Activated T-helper 17 cell treated with anti-CD3 and anti-CD28 coated beads, Interleukin-2, amount 50 U/mL, for 72 hours (primary cell): Measurements from ENCODE around the gene GULP1. TPM values are rescaled to one million over a fixed set of nuclear protein-coding genes. Genes with fewer than 3 reads are reported as not detected.

Source experiments
- ATAC-seq: fragments of 150-1000 bp; cut with Tn5 transposase; replicated peaks from 2 replicates; pipeline ENCODE4 v1.10.0; 2021; ENCODE audit warnings: mild to moderate bottlenecking, moderate library complexity
- H3K27ac Mint-ChIP-seq: one replicate; pipeline ENCODE4 v1.8.0; 2022; ENCODE audit warnings: mixed read lengths
- H3K27me3 Mint-ChIP-seq: one replicate; pipeline ENCODE4 v1.8.0; 2022; ENCODE audit warnings: mixed read lengths
- H3K36me3 Mint-ChIP-seq: one replicate; pipeline ENCODE4 v1.8.0; 2022; ENCODE audit warnings: low read depth, mild to moderate bottlenecking, mixed read lengths
- H3K4me1 Mint-ChIP-seq: one replicate; pipeline ENCODE4 v1.8.0; 2022; ENCODE audit warnings: mixed read lengths
- H3K4me3 Mint-ChIP-seq: one replicate; pipeline ENCODE4 v1.8.0; 2022; ENCODE audit warnings: mild to moderate bottlenecking, mixed read lengths
- H3K9me3 Mint-ChIP-seq: one replicate; pipeline ENCODE4 v1.8.0; 2022; ENCODE audit warnings: mixed read lengths
- total RNA-seq, 2 donors: library from RNA; stranded (reverse); gene quantifications; one replicate each; pipeline ENCODE4 v1.2.3, GENCODE V29; 2022

GULP1 gene
- total RNA-seq, 2 donors from 2014 or later: not detected

DNA sequence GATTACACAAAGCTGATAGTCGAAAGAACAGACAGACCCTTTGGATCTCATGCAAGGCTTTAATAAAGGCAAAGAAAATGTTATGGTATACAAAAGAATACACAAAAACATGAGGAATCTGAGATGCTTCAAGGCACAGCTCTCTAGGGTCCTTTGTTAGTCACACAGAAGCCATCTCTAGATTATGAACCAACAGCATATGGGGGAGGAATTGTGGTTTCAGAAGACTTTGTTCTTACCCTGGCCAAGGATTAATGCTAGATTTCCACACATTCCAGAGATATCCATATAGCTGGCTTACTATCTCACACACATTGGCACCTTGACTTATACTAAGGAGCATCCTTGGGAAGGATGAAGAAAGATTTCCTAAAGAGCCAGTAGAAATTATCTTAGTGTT, 206.1 kb downstream of the GULP1 start:
- Mint-ChIP-seq H3K36me3 (no peaks in the 10 kb centered on the region), H3K4me1 (no peaks in the 10 kb centered on the region), H3K27ac (no peak overlapping the region), H3K27me3 (peaks cover 11% of the 10 kb centered on the region), H3K9me3 (no peaks in the 10 kb centered on the region), H3K4me3 (no peak overlapping the region)
- no peak for ATAC-seq

DNA sequence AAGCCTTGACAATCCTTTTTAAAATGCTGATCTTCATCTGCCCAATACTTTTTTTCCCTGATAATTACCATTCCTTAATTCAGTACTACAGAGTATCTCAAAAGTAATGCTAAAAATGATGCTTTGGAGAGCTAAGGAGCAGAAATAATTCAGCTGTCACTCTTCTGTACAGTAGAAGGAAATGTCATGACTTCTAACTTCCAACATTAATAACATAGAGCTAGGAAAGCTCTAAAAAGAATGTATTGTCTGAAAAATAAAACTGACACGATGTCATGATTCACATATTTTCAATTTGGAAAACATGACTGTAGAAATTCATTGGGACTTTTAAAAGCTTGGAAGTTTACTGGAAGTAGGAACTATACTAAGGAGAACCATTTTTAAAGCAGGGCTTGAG, 212.3 kb downstream of the GULP1 start:
- no peaks in the 10 kb centered on the region for H3K4me1 Mint-ChIP-seq
- H3K36me3 Mint-ChIP-seq: no peaks in the 10 kb centered on the region
- H3K9me3 Mint-ChIP-seq: no peaks in the 10 kb centered on the region
- H3K27ac Mint-ChIP-seq: no peak overlapping the region
- H3K27me3 Mint-ChIP-seq: peaks cover 6% of the 10 kb centered on the region
- no peak overlapping the region for H3K4me3 Mint-ChIP-seq
- no peak for ATAC-seq

DNA sequence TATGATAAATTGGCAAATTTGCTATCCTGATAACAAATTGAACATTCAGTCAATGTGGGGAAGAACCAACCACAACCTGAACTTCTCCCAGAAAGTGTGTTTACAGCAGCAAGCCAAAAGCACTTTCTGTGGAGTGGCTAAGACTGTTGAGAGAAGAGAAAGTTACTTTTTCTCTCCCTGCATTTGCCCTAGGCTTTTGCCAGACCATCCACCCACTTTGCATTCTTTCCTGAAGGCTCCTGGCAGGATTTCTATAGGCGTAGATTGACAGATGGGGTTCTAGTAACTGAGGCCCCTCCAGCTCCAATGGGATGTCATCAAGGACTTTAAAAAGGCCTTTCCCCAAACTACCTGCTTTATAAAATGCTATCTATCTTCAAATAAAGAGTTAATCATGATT, 215.2 kb downstream of the GULP1 start:
- no peak overlapping the region for H3K4me3 Mint-ChIP-seq
- ATAC-seq: no peak
- H3K4me1 Mint-ChIP-seq: no peaks in the 10 kb centered on the region
- H3K9me3 Mint-ChIP-seq: no peaks in the 10 kb centered on the region
- no peaks in the 10 kb centered on the region for H3K36me3 Mint-ChIP-seq
- no peak overlapping the region for H3K27ac Mint-ChIP-seq
- peaks cover 6% of the 10 kb centered on the region for H3K27me3 Mint-ChIP-seq

DNA sequence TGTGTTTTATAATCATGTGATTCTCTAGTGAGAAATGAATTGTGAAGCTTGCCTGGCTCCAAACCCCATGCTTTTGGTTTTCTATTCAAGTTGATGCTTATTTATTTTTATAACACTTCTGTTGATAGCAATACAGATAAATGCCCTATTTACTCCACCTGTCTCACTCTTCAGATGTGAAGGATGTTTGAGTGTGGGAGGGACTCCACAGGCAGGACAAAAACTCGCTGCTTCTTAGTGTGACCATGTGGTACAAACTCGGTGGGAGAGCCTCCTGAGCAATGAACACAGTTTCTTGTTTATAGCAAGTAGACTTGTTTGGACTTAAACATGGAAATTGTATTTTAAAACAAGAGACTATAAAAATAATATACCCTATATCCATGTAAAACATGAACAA, 219.7 kb downstream of the GULP1 start:
- H3K27me3 Mint-ChIP-seq: no peaks in the 10 kb centered on the region
- no peak overlapping the region for H3K4me3 Mint-ChIP-seq
- ATAC-seq: no peak
- H3K27ac Mint-ChIP-seq: no peak overlapping the region
- H3K4me1 Mint-ChIP-seq: no peaks in the 10 kb centered on the region
- H3K9me3 Mint-ChIP-seq: no peaks in the 10 kb centered on the region
- no peaks in the 10 kb centered on the region for H3K36me3 Mint-ChIP-seq

DNA sequence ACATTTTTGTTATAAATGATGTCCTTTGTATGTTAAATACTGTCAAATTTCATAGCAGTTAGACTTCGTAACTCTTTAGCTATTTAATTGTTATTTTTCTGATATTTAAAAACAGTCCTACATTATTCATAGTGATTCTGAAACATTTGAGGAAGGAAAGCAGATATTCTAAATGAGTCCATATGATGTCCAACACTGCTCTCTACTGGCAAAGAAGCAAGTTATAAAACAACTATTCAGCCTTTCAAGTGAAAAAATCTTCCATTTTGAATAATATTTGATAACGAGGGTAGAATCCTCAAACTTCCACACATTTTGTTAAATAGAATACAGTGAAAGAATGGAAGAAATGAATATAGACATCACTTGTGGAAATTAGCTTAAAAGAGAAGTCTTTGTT, 220.8 kb downstream of the GULP1 start:
- no peaks in the 10 kb centered on the region for H3K9me3 Mint-ChIP-seq
- ATAC-seq: no peak
- H3K4me3 Mint-ChIP-seq: no peak overlapping the region
- no peaks in the 10 kb centered on the region for H3K36me3 Mint-ChIP-seq
- no peaks in the 10 kb centered on the region for H3K4me1 Mint-ChIP-seq
- H3K27ac Mint-ChIP-seq: no peak overlapping the region
- no peaks in the 10 kb centered on the region for H3K27me3 Mint-ChIP-seq

DNA sequence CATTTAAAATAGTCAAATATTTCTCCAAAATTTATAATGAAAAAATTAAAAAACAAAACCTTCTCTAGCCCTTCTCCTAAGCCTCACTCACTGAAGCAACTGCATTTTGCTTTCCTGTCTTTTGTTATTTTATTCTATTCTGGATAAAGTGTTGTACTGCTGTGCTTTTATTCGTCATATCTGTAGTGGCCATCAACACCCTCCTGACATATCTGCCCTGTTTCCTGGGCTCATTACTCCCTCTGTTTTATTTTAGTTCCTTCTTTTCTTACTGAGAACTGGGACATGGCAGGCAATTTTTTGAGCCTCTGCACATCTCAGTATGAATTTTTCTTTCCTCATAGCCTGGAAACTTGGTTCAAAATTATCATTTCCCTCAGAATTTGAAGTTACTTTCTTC, 224.2 kb downstream of the GULP1 start:
- Mint-ChIP-seq H3K27me3 (peaks cover 4% of the 10 kb centered on the region), H3K4me1 (no peaks in the 10 kb centered on the region), H3K9me3 (no peaks in the 10 kb centered on the region), H3K27ac (no peak overlapping the region), H3K36me3 (no peaks in the 10 kb centered on the region), H3K4me3 (no peak overlapping the region)
- no peak for ATAC-seq

DNA sequence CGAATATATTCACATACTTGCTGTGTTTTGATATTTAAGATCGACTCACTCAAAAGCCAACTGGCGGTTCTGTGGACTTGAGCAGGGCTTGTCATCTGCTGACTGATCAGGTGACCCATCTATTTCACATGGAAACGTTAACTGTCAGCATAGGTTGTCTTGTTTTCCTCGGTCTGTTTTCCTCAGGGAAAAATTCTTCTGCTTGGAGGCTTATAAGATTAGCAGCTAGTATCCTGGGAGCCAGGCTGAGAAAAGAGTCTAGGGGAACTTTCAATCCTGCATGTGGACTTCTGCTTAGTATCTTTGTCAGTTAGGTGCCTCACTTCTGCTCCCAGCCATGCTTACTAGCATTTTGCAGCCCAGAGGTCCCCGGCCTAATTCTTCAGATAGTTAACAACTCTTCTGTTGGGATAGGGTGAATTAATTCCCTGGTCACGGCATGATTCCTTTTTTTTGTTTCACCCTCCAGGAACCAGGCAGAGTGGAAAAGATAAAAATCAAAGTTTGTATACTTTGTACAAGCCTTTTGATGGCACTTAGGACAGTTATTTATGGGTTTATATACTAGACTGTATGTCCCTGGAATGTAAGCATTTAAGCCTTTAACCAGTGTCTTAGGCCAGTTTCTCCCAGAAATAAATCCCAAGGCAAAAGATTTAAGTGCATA, 226.0 kb downstream of the GULP1 start:
- H3K9me3 Mint-ChIP-seq: no peaks in the 10 kb centered on the region
- H3K36me3 Mint-ChIP-seq: no peaks in the 10 kb centered on the region
- no peak overlapping the region for H3K4me3 Mint-ChIP-seq
- H3K27me3 Mint-ChIP-seq: peaks cover 4% of the 10 kb centered on the region
- no peak overlapping the region for H3K27ac Mint-ChIP-seq
- H3K4me1 Mint-ChIP-seq: no peaks in the 10 kb centered on the region
- no peak for ATAC-seq

DNA sequence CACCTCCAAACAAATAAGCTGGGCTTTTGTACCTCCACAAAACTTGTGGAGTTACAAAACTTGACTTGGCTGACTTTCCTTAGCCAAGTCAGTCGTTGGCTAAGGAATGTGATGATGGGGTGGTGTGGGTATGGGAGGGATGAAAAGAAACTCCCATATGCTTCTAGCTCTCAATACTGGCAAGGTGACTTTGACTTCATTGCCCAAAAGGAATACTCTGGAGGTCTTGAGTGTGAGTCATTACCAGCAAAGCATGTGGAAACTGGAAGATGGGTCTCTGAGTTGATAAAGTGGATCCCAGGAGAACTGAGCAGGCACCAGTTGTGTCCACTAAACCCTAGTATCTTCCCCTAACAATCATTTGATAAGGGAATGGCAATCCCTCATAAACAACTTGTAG, 226.7 kb downstream of the GULP1 start:
- Mint-ChIP-seq H3K4me3 (no peak overlapping the region), H3K27ac (no peak overlapping the region), H3K9me3 (no peaks in the 10 kb centered on the region), H3K36me3 (no peaks in the 10 kb centered on the region), H3K27me3 (peaks cover 4% of the 10 kb centered on the region), H3K4me1 (no peaks in the 10 kb centered on the region)
- ATAC-seq: no peak

DNA sequence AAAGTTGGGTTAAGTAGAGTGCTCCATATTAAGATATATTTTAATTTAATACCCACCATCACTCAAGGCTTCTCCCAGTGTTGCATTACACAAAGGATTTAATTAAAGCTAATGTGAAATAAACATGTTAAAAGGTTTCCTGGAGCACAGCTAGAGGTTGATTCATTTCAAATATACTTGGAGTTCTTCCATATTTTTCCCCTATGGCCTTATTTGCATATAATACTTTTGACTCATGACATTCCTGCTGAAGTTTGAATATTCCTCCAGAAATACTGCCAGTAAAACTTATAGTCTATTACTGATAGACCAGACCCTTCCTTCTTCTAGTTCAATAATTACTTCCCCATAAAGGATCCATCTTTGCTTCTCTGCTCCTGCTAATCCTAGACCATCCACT, 227.5 kb downstream of the GULP1 start:
- H3K4me1 Mint-ChIP-seq: no peaks in the 10 kb centered on the region
- peaks cover 4% of the 10 kb centered on the region for H3K27me3 Mint-ChIP-seq
- no peaks in the 10 kb centered on the region for H3K36me3 Mint-ChIP-seq
- no peak overlapping the region for H3K4me3 Mint-ChIP-seq
- H3K9me3 Mint-ChIP-seq: no peaks in the 10 kb centered on the region
- no peak for ATAC-seq
- no peak overlapping the region for H3K27ac Mint-ChIP-seq

DNA sequence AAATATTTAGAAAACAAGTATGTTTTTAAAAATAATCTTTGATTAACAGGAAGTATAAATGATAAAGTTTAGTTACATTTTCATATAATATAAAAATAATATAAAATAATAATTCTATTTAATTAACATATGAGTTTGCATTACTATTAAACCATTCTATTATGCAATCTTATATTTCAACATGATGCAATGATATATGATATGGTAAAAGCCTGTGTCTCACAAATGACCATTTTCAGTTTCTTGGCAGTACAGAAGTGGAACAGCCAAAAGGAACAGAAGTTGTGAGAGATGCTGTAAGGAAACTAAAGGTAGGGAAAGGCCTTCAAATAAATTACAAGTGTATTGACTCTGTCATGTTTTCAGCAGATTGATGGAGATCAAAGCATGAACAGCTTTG, 230.8 kb downstream of the GULP1 start:
- Mint-ChIP-seq H3K4me3 (no peak overlapping the region), H3K4me1 (no peaks in the 10 kb centered on the region), H3K36me3 (no peaks in the 10 kb centered on the region), H3K27me3 (peaks cover 4% of the 10 kb centered on the region), H3K27ac (no peak overlapping the region), H3K9me3 (no peaks in the 10 kb centered on the region)
- ATAC-seq: no peak

DNA sequence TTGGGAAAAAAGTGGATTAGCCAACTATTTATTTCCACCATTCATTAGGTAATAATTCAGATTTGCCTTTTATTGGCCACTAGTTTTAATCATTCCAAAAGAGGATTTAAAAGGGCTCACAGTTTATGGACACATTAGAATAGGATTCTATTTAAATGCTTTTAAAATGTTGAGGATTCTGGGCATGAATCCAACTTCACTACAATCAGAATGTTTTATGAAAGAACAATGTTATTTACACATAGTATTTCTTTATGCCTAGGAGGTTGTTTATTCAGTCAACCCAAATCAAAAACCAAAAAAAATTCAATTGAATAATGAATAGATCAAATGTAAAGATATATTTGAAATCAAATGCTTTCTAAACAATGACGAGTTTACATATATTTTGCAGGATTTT, 232.2 kb downstream of the GULP1 start:
- Mint-ChIP-seq H3K27ac (no peak overlapping the region), H3K36me3 (no peaks in the 10 kb centered on the region), H3K27me3 (peaks cover 4% of the 10 kb centered on the region), H3K4me1 (no peaks in the 10 kb centered on the region), H3K4me3 (no peak overlapping the region), H3K9me3 (no peaks in the 10 kb centered on the region)
- ATAC-seq: no peak

DNA sequence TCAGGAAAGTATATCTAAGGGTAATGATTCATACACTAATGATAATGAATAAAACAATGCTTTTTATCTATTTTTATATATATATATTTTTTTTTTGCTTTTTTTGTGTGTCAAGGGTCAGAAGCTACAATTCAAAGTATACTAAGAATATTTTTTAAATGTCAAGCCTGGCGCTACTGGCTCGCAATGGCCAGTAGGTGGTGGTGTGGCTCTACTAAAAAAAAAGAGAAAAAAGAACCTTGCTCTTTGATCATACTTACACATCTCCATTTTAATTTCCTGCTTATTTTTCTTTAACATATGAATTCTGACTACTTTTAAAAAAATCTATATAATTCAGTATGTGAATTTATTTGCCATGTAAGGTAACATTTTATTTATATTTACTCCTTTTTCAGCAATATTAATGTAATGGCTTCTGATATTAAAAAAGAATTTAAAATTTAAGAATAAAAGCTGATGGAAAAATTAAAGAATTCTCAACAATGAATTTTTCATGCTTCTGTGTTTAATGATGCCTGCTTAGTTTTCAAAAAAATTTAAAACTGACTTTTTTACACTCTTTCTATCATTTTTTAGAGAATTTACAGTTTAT, 232.9 kb downstream of the GULP1 start:
- Mint-ChIP-seq H3K9me3 (no peaks in the 10 kb centered on the region), H3K27ac (no peak overlapping the region), H3K27me3 (peaks cover 4% of the 10 kb centered on the region), H3K4me1 (no peaks in the 10 kb centered on the region), H3K4me3 (no peak overlapping the region), H3K36me3 (no peaks in the 10 kb centered on the region)
- ATAC-seq: no peak

DNA sequence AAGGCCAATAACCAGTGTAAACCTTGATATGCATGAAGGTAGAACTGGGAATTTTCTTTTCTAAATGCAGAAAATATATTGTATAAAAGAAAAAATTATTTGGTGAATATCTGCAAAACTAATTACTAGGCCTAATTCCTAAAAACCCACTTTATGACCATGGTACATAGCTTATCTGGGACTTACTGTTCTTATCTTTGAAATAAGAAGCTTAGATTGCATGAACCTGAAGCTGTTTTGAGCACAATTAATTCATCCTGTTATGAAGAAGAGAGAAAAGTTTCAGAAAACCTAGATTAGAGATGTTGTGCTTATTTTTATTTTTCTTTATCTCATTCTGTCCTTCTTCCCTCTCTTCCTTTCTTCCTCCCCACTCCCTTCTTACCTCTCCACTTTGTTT, 235.0 kb downstream of the GULP1 start:
- ATAC-seq: no peak
- Mint-ChIP-seq H3K27me3 (no peaks in the 10 kb centered on the region), H3K9me3 (no peaks in the 10 kb centered on the region), H3K4me3 (no peak overlapping the region), H3K27ac (no peak overlapping the region), H3K36me3 (no peaks in the 10 kb centered on the region), H3K4me1 (no peaks in the 10 kb centered on the region)

DNA sequence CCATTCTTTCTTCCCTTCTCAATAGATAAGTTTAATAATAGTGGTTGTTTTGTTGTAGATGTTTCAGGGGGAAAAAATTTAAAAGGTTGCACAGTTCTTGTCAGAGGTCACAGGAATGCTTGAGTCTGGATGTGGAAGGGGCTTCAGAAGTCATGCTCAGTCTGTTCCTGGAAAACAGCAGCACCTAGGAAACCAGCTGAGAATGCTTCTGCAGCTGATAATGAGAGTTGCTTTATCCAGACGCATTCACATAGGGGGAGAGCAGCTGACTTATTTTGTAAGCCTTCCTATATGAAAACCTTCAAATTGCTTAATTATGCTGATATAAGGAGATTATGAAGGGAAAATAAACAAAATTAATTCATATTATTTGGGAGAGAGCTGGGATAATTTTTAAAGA, 235.5 kb downstream of the GULP1 start:
- Mint-ChIP-seq H3K36me3 (no peaks in the 10 kb centered on the region), H3K4me3 (no peak overlapping the region), H3K27me3 (no peaks in the 10 kb centered on the region), H3K9me3 (no peaks in the 10 kb centered on the region), H3K27ac (no peak overlapping the region), H3K4me1 (no peaks in the 10 kb centered on the region)
- ATAC-seq: no peak

DNA sequence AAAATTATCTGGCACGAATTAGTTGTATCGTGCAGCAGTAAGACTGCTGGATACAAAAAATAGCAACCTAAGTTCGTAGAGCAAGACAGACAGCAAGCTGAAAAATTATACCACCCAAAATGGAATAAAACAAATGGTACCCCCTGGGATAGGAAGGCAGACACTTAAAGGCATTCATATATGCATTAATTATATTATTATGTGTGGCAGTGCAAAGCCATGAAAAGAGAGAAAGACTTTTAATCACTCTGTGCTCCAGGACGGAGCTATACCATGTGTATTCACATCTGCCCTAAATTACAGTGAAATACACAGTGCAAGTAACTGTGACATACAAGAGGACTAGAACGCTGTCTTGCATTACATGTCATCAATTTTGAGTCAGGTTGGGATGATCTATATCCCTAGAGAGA, 235.9 kb downstream of the GULP1 start:
- Mint-ChIP-seq H3K27ac (no peak overlapping the region), H3K4me3 (no peak overlapping the region), H3K9me3 (no peaks in the 10 kb centered on the region), H3K36me3 (no peaks in the 10 kb centered on the region), H3K27me3 (no peaks in the 10 kb centered on the region), H3K4me1 (no peaks in the 10 kb centered on the region)
- no peak for ATAC-seq

DNA sequence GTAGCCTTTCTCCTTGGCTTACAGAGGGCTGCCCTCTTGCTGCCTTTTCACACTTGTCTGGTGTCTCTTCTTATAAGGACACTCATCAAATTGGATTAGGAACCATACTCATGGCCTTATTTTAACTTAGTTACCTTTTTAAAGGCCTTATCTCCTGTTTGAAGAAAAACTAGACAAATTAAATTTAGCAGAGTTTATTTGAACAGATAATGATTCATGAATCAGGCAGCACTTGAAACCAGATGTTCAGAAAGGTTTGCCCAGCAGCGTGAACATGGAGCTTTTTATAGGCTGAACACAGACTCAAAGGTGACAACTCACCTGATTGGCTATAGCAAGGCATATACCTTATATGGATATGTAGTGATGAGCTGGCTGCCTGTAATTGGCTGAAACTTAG, 238.0 kb downstream of the GULP1 start:
- H3K27ac Mint-ChIP-seq: no peak overlapping the region
- H3K4me3 Mint-ChIP-seq: no peak overlapping the region
- no peaks in the 10 kb centered on the region for H3K4me1 Mint-ChIP-seq
- no peak for ATAC-seq
- no peaks in the 10 kb centered on the region for H3K9me3 Mint-ChIP-seq
- H3K36me3 Mint-ChIP-seq: no peaks in the 10 kb centered on the region
- no peaks in the 10 kb centered on the region for H3K27me3 Mint-ChIP-seq
